SW 1271 (cell line): ENCODE measurements around the gene FCER1A.
"Not testable (repeated sequence)": the region's sequence is repeated elsewhere in the genome, so short reads cannot be mapped to it uniquely, and the experiment has no call there.

Source experiments
- DNase-seq, 2 experiments: peaks; one replicate each; lab custom pipeline; 2025; lab: John Stamatoyannopoulos, UW

The FCER1A gene

GRCh38 chr1:159302095-159302494, at the start of gene FCER1A:
Gene FCER1A, plus strand, starts transcription at chr1:159302336. Its CDS starts 29 bp downstream, at chr1:159302365.
- no peak for DNase-seq

- DNase-seq: no peak
Measured at GRCh38 chr1:159261311-159261710, 40.8 kb upstream of the FCER1A start.

- DNase-seq: no peak
Measured at GRCh38 chr1:159261721-159262494, 40.2 kb upstream of the FCER1A start.

GRCh38 chr1:159266832-159267231, 35.3 kb upstream of the FCER1A start:
- DNase-seq: no peak

- no peak for DNase-seq
Measured at GRCh38 chr1:159274631-159275030, 27.5 kb upstream of the FCER1A start.

GRCh38 chr1:159275891-159276290, 26.2 kb upstream of the FCER1A start:
- no peak for DNase-seq

- DNase-seq: no peak
Measured at GRCh38 chr1:159279773-159280172, 22.4 kb upstream of the FCER1A start.

GRCh38 chr1:159282118-159282517, 20.0 kb upstream of the FCER1A start:
- DNase-seq: peak in 1 of 2 experiments; percentile 11

- no peak for DNase-seq
Measured at GRCh38 chr1:159289060-159289459, 13.1 kb upstream of the FCER1A start.

- DNase-seq: no peak
Measured at GRCh38 chr1:159291424-159291823, 10.7 kb upstream of the FCER1A start.

- no peak for DNase-seq
Measured at GRCh38 chr1:159296706-159297375, 5.3 kb upstream of the FCER1A start.

GRCh38 chr1:159300146-159300545, 2.0 kb upstream of the FCER1A start:
- no peak for DNase-seq

GRCh38 chr1:159307346-159308020, 5.3 kb downstream of the FCER1A start:
- no peak for DNase-seq

- DNase-seq: no peak
Measured at GRCh38 chr1:159311679-159312078, 9.5 kb downstream of the FCER1A start.

- no peak for DNase-seq
Measured at GRCh38 chr1:159315381-159315780, 13.2 kb downstream of the FCER1A start.

GRCh38 chr1:159318784-159319551, 16.8 kb downstream of the FCER1A start:
- DNase-seq: no peak

- no peak for DNase-seq
Measured at GRCh38 chr1:159334797-159335196, 32.7 kb downstream of the FCER1A start.

GRCh38 chr1:159338018-159338417, 35.9 kb downstream of the FCER1A start:
- DNase-seq: no peak

GRCh38 chr1:159339536-159339935, 37.4 kb downstream of the FCER1A start:
- no peak for DNase-seq

GRCh38 chr1:159341736-159342135, 39.6 kb downstream of the FCER1A start:
- DNase-seq: no peak

GRCh38 chr1:159342761-159343425, 40.8 kb downstream of the FCER1A start:
- no peak for DNase-seq

GRCh38 chr1:159349374-159349773, 47.2 kb downstream of the FCER1A start:
- DNase-seq: not testable (repeated sequence)
